ACC112 (cell line): Measurements from ENCODE around the gene FARS2.

Experiments
- H2AFZ ChIP-seq: fragments of 200-600 bp; sonication (generic); one replicate; pipeline ENCODE4 v1.6.0; 2017; ENCODE audit warnings: antibody characterized with exemption, low read length; ENCODE audit not compliant: unreplicated experiment
- H3K27ac ChIP-seq: fragments of 200-600 bp; sonication (generic); 2 replicates; pipeline ENCODE4 v1.5.1; 2014; ENCODE audit warnings: low read depth, mild to moderate bottlenecking, antibody characterized with exemption, low read length, moderate library complexity
- H3K27me3 ChIP-seq: fragments of 200-600 bp; sonication (generic); 2 replicates; pipeline ENCODE4 v1.6.1; 2014; ENCODE audit warnings: mild to moderate bottlenecking, antibody characterized with exemption, low read length, moderate library complexity, mixed read lengths; ENCODE audit not compliant: insufficient read depth
- H3K36me3 ChIP-seq: fragments of 200-600 bp; sonication (generic); 2 replicates; pipeline ENCODE4 v1.6.1; 2016; ENCODE audit warnings: mild to moderate bottlenecking, antibody characterized with exemption, low read length, moderate library complexity, mixed read lengths; ENCODE audit not compliant: insufficient read depth
- H3K4me1 ChIP-seq: fragments of 200-600 bp; sonication (generic); one replicate; pipeline ENCODE4 v1.6.1; 2016; ENCODE audit warnings: low read length, mixed read lengths; ENCODE audit not compliant: insufficient read depth, unreplicated experiment, control insufficient read depth
- H3K4me3 ChIP-seq: fragments of 200-600 bp; sonication (generic); 2 replicates; pipeline ENCODE4 v1.5.1; 2014; ENCODE audit warnings: mild to moderate bottlenecking, low read depth, low read length
- H3K79me2 ChIP-seq: fragments of 200-600 bp; sonication (generic); one replicate; pipeline ENCODE4 v1.6.0; 2016; ENCODE audit warnings: low read length; ENCODE audit not compliant: control insufficient read depth, unreplicated experiment, insufficient read depth

The FARS2 gene

GRCh38 chr6:5765141-5765760 lies 503.9 kb downstream of the FARS2 start:
- no peak overlapping the region for H3K27ac ChIP-seq
- H3K36me3 ChIP-seq, result no peaks in the 10 kb centered on the region
- no peaks in the 10 kb centered on the region for H3K79me2 ChIP-seq
- H3K4me3 ChIP-seq, result no peak overlapping the region
- no peak overlapping the region for H2AFZ ChIP-seq
- H3K4me1 ChIP-seq, result no peaks in the 10 kb centered on the region
- H3K27me3 ChIP-seq, result no peaks in the 10 kb centered on the region

GRCh38 chr6:5766260-5766659 lies 504.9 kb downstream of the FARS2 start:
- no peak overlapping the region for H3K4me3 ChIP-seq
- H3K27me3 ChIP-seq, result no peaks in the 10 kb centered on the region
- H3K79me2 ChIP-seq, result no peaks in the 10 kb centered on the region
- no peak overlapping the region for H3K27ac ChIP-seq
- H3K4me1 ChIP-seq, result no peaks in the 10 kb centered on the region
- H3K36me3 ChIP-seq, result no peaks in the 10 kb centered on the region
- no peak overlapping the region for H2AFZ ChIP-seq

DNA sequence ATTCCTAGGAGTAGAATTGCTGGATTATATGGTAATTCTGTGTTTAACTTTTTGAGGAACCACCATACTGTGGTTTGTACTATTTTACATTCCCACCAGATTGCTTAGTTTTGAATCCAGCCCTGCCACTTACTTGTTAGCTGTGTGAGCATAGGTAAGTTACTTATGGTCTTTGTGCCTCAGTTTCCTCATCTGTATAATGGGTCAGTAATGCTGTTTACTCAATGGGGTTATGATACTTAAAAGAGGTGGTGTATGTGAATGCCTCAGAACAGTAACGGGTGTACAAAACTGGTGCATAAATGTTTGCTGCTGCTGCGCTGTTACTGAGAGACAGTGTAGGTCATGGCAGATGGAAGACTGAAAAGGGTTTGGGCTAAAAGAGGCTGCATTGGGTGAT lies 506.2 kb downstream of the FARS2 start:
- Histone ChIP-seq H3K79me2 (no peaks in the 10 kb centered on the region), H3K36me3 (no peaks in the 10 kb centered on the region), H3K4me3 (no peak overlapping the region), H2AFZ (no peak overlapping the region), H3K27me3 (no peaks in the 10 kb centered on the region), H3K4me1 (no peaks in the 10 kb centered on the region), H3K27ac (no peak overlapping the region)

GRCh38 chr6:5771211-5771610 lies 509.9 kb downstream of the FARS2 start:
- Histone ChIP-seq H2AFZ (no peak overlapping the region), H3K27me3 (no peaks in the 10 kb centered on the region), H3K27ac (no peak overlapping the region), H3K79me2 (no peaks in the 10 kb centered on the region), H3K36me3 (no peaks in the 10 kb centered on the region), H3K4me3 (no peak overlapping the region), H3K4me1 (no peaks in the 10 kb centered on the region)

GRCh38 chr6:5771759-5772390 lies 510.6 kb downstream of the FARS2 start:
- Histone ChIP-seq H3K36me3 (no peaks in the 10 kb centered on the region), H3K27me3 (no peaks in the 10 kb centered on the region), H3K4me3 (no peak overlapping the region), H3K79me2 (no peaks in the 10 kb centered on the region), H3K4me1 (no peaks in the 10 kb centered on the region), H2AFZ (no peak overlapping the region), H3K27ac (no peak overlapping the region)

GRCh38 chr6:5772408-5773120 lies 511.3 kb downstream of the FARS2 start:
- H3K27ac ChIP-seq, result no peak overlapping the region
- no peaks in the 10 kb centered on the region for H3K4me1 ChIP-seq
- H3K79me2 ChIP-seq, result no peaks in the 10 kb centered on the region
- no peak overlapping the region for H3K4me3 ChIP-seq
- no peak overlapping the region for H2AFZ ChIP-seq
- no peaks in the 10 kb centered on the region for H3K27me3 ChIP-seq
- no peaks in the 10 kb centered on the region for H3K36me3 ChIP-seq

- no peaks in the 10 kb centered on the region for H3K27me3 ChIP-seq
- H3K4me3 ChIP-seq, result no peak overlapping the region
- no peak overlapping the region for H3K27ac ChIP-seq
- no peak overlapping the region for H2AFZ ChIP-seq
- H3K4me1 ChIP-seq, result no peaks in the 10 kb centered on the region
- H3K79me2 ChIP-seq, result no peaks in the 10 kb centered on the region
- H3K36me3 ChIP-seq, result no peaks in the 10 kb centered on the region
Observed at GRCh38 chr6:5776104-5776503, 514.8 kb downstream of the FARS2 start.

DNA sequence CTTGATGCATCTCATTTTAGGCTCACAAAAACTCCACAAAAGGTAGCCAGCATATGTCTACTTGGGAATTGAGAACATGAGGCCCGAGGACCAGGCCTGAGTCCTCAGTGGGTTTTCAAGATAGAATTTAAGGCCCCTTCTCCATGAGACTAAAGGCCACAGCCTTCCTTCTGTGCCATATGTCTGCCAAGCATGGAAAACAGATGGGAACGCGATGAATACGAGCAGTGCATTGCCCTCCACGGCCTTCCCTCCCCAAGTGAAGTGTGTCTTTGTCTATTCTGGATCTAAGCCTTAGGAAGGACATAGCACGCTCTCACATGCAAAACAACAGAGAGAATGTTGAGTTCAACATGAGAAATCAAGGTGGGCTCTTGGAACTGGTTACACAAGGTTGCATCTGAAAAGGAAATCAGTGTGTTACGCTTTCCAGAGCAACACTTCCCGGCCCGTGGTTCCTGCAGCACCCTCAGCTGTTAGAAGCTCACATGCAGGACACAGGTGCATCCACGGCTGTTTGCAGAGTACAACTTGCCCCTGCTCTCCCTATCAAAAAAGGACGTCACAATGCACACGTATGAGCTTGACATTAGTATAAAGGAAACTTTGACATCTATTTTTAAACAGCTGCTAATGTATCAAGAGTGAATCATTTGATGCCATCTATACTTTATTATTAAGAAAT lies 515.5 kb downstream of the FARS2 start:
- H3K4me3 ChIP-seq, result no peak overlapping the region
- no peak overlapping the region for H2AFZ ChIP-seq
- no peaks in the 10 kb centered on the region for H3K4me1 ChIP-seq
- H3K27ac ChIP-seq, result no peak overlapping the region
- no peaks in the 10 kb centered on the region for H3K79me2 ChIP-seq
- no peaks in the 10 kb centered on the region for H3K36me3 ChIP-seq
- no peaks in the 10 kb centered on the region for H3K27me3 ChIP-seq

- Histone ChIP-seq H3K27ac (no peak overlapping the region), H2AFZ (no peak overlapping the region), H3K4me1 (no peaks in the 10 kb centered on the region), H3K79me2 (no peaks in the 10 kb centered on the region), H3K27me3 (no peaks in the 10 kb centered on the region), H3K4me3 (no peak overlapping the region), H3K36me3 (no peaks in the 10 kb centered on the region)
Observed at GRCh38 chr6:5778317-5778857, 517.1 kb downstream of the FARS2 start.

DNA sequence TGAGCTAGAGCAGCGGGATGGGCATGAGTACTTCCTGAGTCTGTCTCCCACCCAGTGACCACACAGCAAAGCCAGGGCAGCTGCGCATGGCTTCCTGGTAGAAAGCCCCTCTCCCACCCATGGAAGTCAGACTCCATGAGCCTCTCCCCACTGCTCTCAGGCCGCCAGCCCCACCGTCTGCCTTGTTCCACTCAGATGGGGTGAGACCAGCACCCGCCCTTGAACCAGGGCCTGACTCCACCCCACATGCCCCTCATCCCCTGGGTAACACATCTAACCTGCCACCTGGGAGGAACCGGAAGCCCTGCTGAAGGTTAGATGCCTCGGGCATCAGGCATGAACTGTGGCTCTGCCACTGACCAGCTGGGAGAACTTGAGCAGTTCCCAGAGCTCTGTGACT lies 517.6 kb downstream of the FARS2 start:
- Histone ChIP-seq H2AFZ (no peak overlapping the region), H3K79me2 (no peaks in the 10 kb centered on the region), H3K36me3 (no peaks in the 10 kb centered on the region), H3K4me1 (no peaks in the 10 kb centered on the region), H3K27me3 (no peaks in the 10 kb centered on the region), H3K27ac (no peak overlapping the region), H3K4me3 (no peak overlapping the region)
